ENCODE data around the gene HRH3. TPM values are rescaled to one million over a fixed set of nuclear protein-coding genes. Genes with fewer than 3 reads are reported as not detected.

HRH3 gene
- total RNA-seq, 1 donor from 2014 or later = not detected

DNA sequence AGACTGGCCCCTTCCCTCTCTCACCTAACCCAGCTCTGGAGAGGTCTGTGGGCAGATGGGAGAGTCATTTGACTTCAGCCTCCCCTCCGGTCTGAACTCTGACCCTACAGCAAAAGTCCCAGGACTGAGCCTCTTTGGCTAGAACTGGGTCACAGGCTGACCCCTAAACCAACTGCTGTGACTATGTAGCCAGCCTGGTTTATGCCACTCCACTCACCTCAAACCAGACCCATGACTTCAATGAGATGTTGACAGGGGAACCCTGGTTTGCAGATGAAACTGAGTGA, 17.4 kb upstream of the HRH3 start:
- peaks cover 31% of the 10 kb centered on the region for H3K4me1 Mint-ChIP-seq (ENCODE audit: unreplicated experiment)
- no peaks in the 10 kb centered on the region for H3K27me3 Mint-ChIP-seq (ENCODE audit: unreplicated experiment)
- peak overlapping the region; percentile 87 for H3K4me3 Mint-ChIP-seq (ENCODE audit: unreplicated experiment)
- peak overlapping the region; percentile 73 for H3K27ac Mint-ChIP-seq (ENCODE audit: unreplicated experiment)
- TF ChIP-seq, protein P1, sequence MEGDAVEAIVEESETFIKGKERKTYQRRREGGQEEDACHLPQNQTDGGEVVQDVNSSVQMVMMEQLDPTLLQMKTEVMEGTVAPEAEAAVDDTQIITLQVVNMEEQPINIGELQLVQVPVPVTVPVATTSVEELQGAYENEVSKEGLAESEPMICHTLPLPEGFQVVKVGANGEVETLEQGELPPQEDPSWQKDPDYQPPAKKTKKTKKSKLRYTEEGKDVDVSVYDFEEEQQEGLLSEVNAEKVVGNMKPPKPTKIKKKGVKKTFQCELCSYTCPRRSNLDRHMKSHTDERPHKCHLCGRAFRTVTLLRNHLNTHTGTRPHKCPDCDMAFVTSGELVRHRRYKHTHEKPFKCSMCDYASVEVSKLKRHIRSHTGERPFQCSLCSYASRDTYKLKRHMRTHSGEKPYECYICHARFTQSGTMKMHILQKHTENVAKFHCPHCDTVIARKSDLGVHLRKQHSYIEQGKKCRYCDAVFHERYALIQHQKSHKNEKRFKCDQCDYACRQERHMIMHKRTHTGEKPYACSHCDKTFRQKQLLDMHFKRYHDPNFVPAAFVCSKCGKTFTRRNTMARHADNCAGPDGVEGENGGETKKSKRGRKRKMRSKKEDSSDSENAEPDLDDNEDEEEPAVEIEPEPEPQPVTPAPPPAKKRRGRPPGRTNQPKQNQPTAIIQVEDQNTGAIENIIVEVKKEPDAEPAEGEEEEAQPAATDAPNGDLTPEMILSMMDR (IDR thresholded peaks at IDR 0.05) = no peak
- H3K36me3 Mint-ChIP-seq (ENCODE audit: unreplicated experiment) = peaks cover 6% of the 10 kb centered on the region
- H3K9me3 Mint-ChIP-seq (ENCODE audit: unreplicated experiment) = no peaks in the 10 kb centered on the region
- DNase-seq (ENCODE audit: extremely low spot score, unreplicated experiment) = no peak

DNA sequence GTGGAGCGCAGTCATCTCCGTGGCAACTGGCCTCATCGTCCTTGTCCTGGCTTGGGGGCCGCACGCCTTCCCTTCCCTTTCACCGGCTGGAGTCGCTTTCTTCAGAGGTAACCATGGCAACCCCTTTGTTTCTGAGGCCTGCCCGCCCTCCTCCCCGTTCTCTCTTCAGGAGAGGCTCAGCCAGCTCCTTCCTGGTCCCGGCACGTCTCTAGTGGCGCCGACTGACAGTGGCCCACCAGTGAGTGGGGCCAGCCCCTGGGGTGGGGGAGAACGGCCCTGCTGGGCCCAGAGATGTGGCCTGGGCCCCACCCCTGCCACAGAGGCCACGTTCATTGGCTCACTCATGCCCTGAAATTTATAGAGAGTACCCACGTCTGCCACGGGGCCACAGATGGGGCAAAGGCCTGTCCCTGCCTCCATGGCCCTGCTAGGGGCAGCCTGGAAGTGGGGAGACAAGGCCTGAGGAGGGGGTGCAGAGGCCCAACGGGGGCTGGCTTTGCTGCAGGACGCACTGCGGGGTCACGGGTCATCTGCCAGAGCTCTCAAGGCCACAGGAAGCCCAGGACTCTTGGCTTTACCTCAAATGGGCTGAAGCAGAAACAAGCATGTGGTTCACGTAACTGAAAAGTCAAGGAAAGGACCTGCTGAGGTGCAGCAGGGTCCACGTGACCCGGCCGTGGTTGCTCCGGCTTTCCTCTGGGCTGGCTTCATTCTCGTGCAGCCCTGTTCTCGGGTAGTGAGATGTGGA, 16.9 kb upstream of the HRH3 start:
- H3K4me1 Mint-ChIP-seq (ENCODE audit: unreplicated experiment) = peaks cover 26% of the 10 kb centered on the region
- no peak overlapping the region for H3K27ac Mint-ChIP-seq (ENCODE audit: unreplicated experiment)
- H3K9me3 Mint-ChIP-seq (ENCODE audit: unreplicated experiment) = no peaks in the 10 kb centered on the region
- TF ChIP-seq, protein P1 (IDR thresholded peaks at IDR 0.05) = no peak
- DNase-seq (ENCODE audit: extremely low spot score, unreplicated experiment) = no peak
- H3K27me3 Mint-ChIP-seq (ENCODE audit: unreplicated experiment) = no peaks in the 10 kb centered on the region
- peaks cover 5% of the 10 kb centered on the region for H3K36me3 Mint-ChIP-seq (ENCODE audit: unreplicated experiment)
- H3K4me3 Mint-ChIP-seq (ENCODE audit: unreplicated experiment) = no peak overlapping the region

DNA sequence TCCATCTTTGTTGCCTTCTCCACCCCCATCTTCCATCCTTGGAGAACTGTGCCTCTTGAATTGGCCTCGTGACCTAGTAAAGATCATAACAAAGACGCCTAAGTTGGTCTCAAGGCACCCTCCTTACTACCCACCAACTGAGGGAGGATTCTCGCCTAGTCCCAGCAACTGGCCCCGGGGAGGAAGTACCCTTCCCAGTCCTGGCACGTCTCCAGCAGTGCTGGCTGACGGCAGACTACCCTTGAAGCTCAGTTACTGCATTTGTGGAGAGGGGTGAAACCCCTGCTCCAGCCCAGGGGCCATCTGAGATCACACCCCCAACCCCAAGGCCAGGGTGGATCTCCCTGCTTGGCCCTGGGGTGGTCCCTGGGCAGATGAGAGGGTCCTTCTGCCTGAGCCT, 16.1 kb upstream of the HRH3 start:
- Mint-ChIP-seq H3K4me3 (ENCODE audit: unreplicated experiment) (no peak overlapping the region), H3K9me3 (ENCODE audit: unreplicated experiment) (no peaks in the 10 kb centered on the region), H3K27ac (ENCODE audit: unreplicated experiment) (no peak overlapping the region), H3K36me3 (ENCODE audit: unreplicated experiment) (no peaks in the 10 kb centered on the region), H3K4me1 (ENCODE audit: unreplicated experiment) (peaks cover 20% of the 10 kb centered on the region), H3K27me3 (ENCODE audit: unreplicated experiment) (no peaks in the 10 kb centered on the region)
- TF ChIP-seq, protein P1 (IDR thresholded peaks at IDR 0.05) = no peak
- DNase-seq (ENCODE audit: extremely low spot score, unreplicated experiment) = no peak

DNA sequence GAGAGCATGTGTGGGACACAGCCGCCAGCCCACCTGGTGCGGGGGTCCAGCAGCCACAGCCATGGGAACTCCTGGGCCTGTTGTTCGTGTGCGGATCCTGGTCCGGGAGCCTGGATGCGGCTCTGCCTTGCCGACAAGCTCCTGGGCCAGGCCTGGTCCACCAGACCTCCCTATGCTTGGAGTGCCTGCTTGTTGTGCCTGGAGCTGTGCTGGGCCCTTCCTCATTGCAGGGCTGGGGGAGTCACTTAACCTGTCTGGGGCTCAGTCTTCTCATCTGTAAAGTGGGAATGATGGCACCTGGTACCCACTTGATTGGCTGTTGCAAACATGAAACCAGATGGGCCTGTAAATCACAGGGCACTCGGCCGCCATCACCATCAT, 15.7 kb upstream of the HRH3 start:
- DNase-seq (ENCODE audit: extremely low spot score, unreplicated experiment) = no peak
- TF ChIP-seq, protein P1 (IDR thresholded peaks at IDR 0.05) = no peak
- H3K36me3 Mint-ChIP-seq (ENCODE audit: unreplicated experiment) = no peaks in the 10 kb centered on the region
- peaks cover 18% of the 10 kb centered on the region for H3K4me1 Mint-ChIP-seq (ENCODE audit: unreplicated experiment)
- H3K27me3 Mint-ChIP-seq (ENCODE audit: unreplicated experiment) = no peaks in the 10 kb centered on the region
- no peak overlapping the region for H3K4me3 Mint-ChIP-seq (ENCODE audit: unreplicated experiment)
- no peak overlapping the region for H3K27ac Mint-ChIP-seq (ENCODE audit: unreplicated experiment)
- H3K9me3 Mint-ChIP-seq (ENCODE audit: unreplicated experiment) = no peaks in the 10 kb centered on the region

DNA sequence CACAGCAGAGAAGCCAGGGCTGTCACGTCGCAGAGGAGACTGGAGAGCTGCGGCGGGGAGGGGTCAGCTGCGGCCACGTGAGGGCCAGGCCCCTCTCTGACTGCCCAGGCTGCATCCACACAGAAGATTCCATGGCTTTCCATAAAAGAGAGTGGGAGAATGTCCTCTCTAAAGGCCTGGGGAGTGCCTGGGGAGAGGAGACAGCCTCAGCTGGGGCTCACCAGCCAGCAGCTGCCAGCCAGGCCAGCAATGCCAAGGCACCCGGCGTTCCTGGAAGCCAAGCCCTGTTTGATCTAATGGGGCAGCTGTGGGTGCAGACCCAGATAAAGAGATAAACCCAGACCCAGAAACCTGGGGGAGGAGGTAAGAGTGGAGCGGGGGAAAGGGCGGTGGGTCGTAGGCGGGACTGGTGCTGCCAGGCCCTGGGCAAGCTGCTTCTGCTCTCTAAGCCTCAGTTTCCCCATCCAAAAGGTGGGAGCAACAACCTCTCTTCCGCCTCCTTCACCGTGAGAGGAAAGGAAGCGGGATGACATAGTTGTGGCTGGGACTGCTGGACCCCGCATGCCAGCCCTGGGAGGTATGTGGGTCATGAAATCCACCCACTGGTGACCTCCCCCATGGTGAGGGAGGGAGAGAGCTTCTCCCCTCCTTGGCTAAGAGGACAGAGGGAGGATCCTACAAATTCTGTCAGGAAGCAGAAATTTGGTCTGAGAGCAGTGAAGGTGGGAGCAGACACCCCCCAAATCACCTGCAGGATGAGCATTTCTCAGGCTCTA, 15.1 kb upstream of the HRH3 start:
- H3K27me3 Mint-ChIP-seq (ENCODE audit: unreplicated experiment) = no peaks in the 10 kb centered on the region
- TF ChIP-seq, protein P1 (IDR thresholded peaks at IDR 0.05) = no peak
- no peak overlapping the region for H3K27ac Mint-ChIP-seq (ENCODE audit: unreplicated experiment)
- no peaks in the 10 kb centered on the region for H3K9me3 Mint-ChIP-seq (ENCODE audit: unreplicated experiment)
- peaks cover 17% of the 10 kb centered on the region for H3K4me1 Mint-ChIP-seq (ENCODE audit: unreplicated experiment)
- no peak overlapping the region for H3K4me3 Mint-ChIP-seq (ENCODE audit: unreplicated experiment)
- no peaks in the 10 kb centered on the region for H3K36me3 Mint-ChIP-seq (ENCODE audit: unreplicated experiment)
- DNase-seq (ENCODE audit: extremely low spot score, unreplicated experiment) = no peak
